ENCODE data around the gene ANTXR2. TPM values are rescaled to one million over a fixed set of nuclear protein-coding genes. Genes with fewer than 3 reads are reported as not detected.

The ANTXR2 gene
- total and polyA plus RNA-seq, 7 donors: 3.3 to 21.9 (median 10.3) TPM

DNA sequence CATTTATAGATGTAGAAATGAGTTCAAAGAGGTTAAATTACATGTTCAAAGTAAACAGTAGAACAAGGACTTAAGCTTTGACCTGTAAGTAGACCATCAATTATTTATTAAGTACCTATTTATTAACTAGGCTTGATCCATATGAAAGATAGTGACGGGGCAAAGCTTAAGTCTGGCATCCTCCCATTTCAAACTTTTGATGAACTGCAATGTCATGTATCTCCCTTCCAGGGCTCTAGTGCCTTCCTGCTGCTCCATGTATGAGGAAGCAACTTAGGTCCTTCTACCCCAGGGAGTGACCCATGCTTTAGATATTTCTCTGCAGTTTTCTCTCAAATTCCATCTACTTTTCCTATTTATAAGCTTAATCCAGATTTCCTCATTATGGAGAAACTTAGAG, 31.9 kb upstream of the ANTXR2 start:
- H3K4me3 ChIP-seq: no peak overlapping the region
- ATAC-seq (no peak), DNase-seq (no peak)
- no peak overlapping the region for H3K27ac ChIP-seq
- WGBS, 3 donors: 86 to 87% (median 87%) methylated on average over 1 of the region's 1 CpG
- TF ChIP-seq, protein P1, sequence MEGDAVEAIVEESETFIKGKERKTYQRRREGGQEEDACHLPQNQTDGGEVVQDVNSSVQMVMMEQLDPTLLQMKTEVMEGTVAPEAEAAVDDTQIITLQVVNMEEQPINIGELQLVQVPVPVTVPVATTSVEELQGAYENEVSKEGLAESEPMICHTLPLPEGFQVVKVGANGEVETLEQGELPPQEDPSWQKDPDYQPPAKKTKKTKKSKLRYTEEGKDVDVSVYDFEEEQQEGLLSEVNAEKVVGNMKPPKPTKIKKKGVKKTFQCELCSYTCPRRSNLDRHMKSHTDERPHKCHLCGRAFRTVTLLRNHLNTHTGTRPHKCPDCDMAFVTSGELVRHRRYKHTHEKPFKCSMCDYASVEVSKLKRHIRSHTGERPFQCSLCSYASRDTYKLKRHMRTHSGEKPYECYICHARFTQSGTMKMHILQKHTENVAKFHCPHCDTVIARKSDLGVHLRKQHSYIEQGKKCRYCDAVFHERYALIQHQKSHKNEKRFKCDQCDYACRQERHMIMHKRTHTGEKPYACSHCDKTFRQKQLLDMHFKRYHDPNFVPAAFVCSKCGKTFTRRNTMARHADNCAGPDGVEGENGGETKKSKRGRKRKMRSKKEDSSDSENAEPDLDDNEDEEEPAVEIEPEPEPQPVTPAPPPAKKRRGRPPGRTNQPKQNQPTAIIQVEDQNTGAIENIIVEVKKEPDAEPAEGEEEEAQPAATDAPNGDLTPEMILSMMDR (IDR thresholded peaks at IDR 0.05): no peak
- intact Hi-C loops (cut with DNase I): no loop called here
- H3K4me1 ChIP-seq: no peaks in the 10 kb centered on the region
- no peaks in the 10 kb centered on the region for H3K9me3 ChIP-seq
- no peaks in the 10 kb centered on the region for H3K36me3 ChIP-seq (ENCODE audit: insufficient read depth in 1 of 2, low read depth in 1 of 2)
- H3K27me3 ChIP-seq (ENCODE audit: insufficient read depth in 3 of 3, low read length in 2 of 3): no peaks in the 10 kb centered on the region

DNA sequence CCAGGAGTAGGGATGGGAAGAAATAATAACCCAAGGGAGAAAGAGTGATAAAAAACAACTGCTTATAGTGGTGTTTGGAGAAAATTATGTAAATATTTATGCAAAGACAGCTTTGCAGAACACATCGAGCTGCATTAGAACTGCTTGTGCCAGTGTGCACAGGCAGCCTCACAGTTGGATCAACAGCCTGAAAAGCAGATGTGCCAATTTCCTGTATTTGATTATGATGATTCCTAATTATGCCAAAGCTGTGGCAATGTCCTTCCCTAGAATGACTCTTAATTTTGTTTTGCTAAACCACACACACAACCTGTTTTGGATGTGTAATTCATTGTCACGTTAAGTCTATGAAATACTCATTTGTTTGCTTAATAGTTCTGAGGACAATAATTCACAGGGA, 30.6 kb upstream of the ANTXR2 start:
- no peaks in the 10 kb centered on the region for H3K4me1 ChIP-seq
- ATAC-seq: no peak
- H3K9me3 ChIP-seq: no peaks in the 10 kb centered on the region
- DNase-seq: no peak
- TF ChIP-seq, protein P1 (IDR thresholded peaks at IDR 0.05): no peak
- no peak overlapping the region for H3K4me3 ChIP-seq
- no peaks in the 10 kb centered on the region for H3K27me3 ChIP-seq (ENCODE audit: insufficient read depth in 3 of 3, low read length in 2 of 3)
- no peak overlapping the region for H3K27ac ChIP-seq
- 79 to 88% (median 83%) methylated on average over 2 of the region's 2 CpGs for WGBS, 3 donors
- intact Hi-C loops (cut with DNase I): no loop called here
- H3K36me3 ChIP-seq (ENCODE audit: insufficient read depth in 1 of 2, low read depth in 1 of 2): no peaks in the 10 kb centered on the region

DNA sequence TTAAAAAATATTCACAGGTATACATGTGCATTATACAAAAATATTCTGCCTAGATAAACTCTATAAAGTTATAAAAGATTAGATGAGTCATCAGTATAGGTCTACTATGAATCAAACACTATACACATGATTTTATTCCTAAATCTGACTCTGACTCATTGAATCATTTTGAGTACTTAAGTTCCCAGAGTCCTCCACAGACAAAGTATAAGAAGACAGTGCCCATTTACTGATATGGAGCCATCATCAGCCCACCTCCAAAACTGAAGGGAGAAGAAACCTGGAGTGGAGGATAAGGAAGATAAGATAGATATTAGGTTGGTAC, 28.7 kb upstream of the ANTXR2 start:
- H3K4me3 ChIP-seq: no peak overlapping the region
- DNase-seq (no peak), ATAC-seq (no peak)
- intact Hi-C loops (cut with DNase I): no loop called here
- H3K9me3 ChIP-seq: no peaks in the 10 kb centered on the region
- H3K27ac ChIP-seq: no peak overlapping the region
- no peaks in the 10 kb centered on the region for H3K27me3 ChIP-seq (ENCODE audit: insufficient read depth in 3 of 3, low read length in 2 of 3)
- H3K36me3 ChIP-seq (ENCODE audit: insufficient read depth in 1 of 2, low read depth in 1 of 2): no peaks in the 10 kb centered on the region
- H3K4me1 ChIP-seq: no peaks in the 10 kb centered on the region
- TF ChIP-seq, protein P1 (IDR thresholded peaks at IDR 0.05): no peak

DNA sequence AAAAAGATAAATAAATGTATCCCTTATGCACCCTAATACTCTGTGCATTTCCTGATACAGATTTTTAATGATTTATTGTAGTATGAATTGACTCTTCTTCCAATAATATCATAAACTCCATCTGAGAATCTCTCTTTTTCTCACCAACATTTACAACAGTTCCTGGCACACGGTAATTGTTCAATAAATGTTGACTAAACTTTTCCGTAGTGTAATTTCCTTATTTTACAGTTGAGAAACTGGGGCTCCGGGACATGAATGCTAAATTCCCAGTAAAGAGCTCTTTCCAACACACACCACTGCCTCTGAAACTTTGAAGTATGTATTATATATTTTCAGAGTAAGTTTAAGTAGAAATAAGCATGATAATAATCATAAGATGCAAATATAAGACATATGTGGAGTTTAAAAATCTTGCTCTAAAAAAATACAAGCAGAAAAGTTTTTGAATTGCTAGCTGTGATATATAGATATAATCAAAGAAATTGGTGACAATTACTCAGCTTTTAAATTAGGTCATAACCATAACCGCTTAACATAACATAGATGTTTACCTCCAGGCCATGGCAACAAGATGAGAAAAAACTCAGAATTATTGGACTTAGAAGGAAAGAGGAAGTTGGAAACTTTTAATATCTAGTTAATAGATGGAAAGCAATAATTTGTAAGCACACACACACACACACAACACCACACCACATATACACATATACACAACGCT, 28.2 kb upstream of the ANTXR2 start:
- Histone ChIP-seq H3K36me3 (ENCODE audit: insufficient read depth in 1 of 2, low read depth in 1 of 2) (no peaks in the 10 kb centered on the region), H3K4me3 (no peak overlapping the region), H3K9me3 (no peaks in the 10 kb centered on the region), H3K4me1 (no peaks in the 10 kb centered on the region), H3K27ac (no peak overlapping the region), H3K27me3 (ENCODE audit: insufficient read depth in 3 of 3, low read length in 2 of 3) (no peaks in the 10 kb centered on the region)
- intact Hi-C loops (cut with DNase I): no loop called here
- TF ChIP-seq, protein P1 (IDR thresholded peaks at IDR 0.05): no peak
- ATAC-seq (no peak), DNase-seq (no peak)
- WGBS, 3 donors: 78 to 89% (median 83%) methylated on average over 5 of the region's 5 CpGs

DNA sequence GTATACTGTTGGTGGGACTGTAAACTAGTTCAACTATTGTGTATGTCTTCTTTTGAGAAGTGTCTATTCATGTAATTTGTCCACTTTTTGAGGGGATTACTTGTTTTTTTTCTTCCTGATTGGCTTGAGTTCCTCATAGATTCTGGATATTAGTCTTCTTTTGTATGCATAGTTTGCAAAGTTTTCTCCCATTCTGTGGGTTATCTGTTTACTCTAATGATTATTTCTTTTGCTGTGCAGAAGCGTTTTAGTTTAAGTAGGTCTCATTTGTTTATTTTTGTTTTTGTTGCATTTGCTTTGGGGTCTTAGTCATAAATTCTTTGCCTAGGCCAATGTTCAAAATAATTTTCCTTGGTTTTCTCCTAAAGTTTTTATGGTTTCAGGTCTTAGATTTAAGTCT, 26.6 kb upstream of the ANTXR2 start:
- H3K27ac ChIP-seq: no peak overlapping the region
- H3K4me3 ChIP-seq: no peak overlapping the region
- TF ChIP-seq, protein P1 (IDR thresholded peaks at IDR 0.05): no peak
- H3K4me1 ChIP-seq: no peaks in the 10 kb centered on the region
- no peaks in the 10 kb centered on the region for H3K36me3 ChIP-seq (ENCODE audit: insufficient read depth in 1 of 2, low read depth in 1 of 2)
- no peaks in the 10 kb centered on the region for H3K9me3 ChIP-seq
- no peak for DNase-seq
- WGBS, 3 donors: 94 to 100% (median 98%) methylated on average over 1 of the region's 1 CpG
- intact Hi-C loops (cut with DNase I): no loop called here
- H3K27me3 ChIP-seq (ENCODE audit: insufficient read depth in 3 of 3, low read length in 2 of 3): no peaks in the 10 kb centered on the region
- no peak for ATAC-seq
